ENCODE measurements around the gene DYNLL2. TPM values are rescaled to one million over a fixed set of nuclear protein-coding genes. Genes with fewer than 3 reads are reported as not detected.
A peak's percentile ranks its signal among the peaks of the same experiment; 100 is the strongest.
"Not testable (repeated sequence)": the region's sequence is repeated elsewhere in the genome, so short reads cannot be mapped to it uniquely, and the experiment has no call there.

DYNLL2 gene
- 20.1 TPM for polyA plus RNA-seq (2012; ENCODE audit: low read depth, missing spikeins)

DNA sequence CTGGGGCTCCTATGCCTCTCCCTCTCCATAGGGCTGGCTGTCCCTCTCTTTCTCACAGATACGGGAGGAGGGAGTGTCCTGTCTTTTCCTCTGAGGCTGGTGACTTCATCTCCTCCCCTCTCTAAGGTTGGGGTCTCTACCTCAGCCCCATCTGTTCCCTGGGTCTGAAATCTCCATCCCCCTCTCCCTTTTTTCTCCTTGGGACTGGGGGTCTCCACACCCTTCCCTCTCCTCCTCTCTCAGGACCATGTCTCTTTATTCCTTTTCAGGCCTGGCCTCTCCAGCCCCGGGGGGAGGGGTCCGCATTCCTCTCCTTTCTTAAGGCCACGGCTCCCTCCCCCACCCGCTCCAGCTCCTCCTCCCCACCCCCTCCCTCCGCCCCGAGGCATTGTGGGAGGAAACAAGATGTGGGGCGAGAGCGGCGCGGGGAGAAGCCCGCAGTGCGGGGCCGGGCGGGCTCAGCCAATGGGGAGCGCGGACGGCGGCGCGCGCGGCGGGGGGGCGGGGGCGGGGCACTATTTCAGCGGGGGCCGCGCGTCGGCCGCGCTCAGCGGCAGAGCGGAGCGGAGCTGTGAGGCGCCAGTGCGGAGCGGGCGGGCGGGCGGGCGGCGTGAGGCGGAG, at the start of gene DYNLL2:
TSS of gene DYNLL2 (plus strand) at position 550 of the 621 bp plus-strand sequence. CDS start 3,672 bp downstream, outside the sequence.
- DNase-seq (ENCODE audit: insufficient read length, low spot score): peak; percentile 90
- TF ChIP-seq POU2F2 (IDR thresholded peaks at IDR 0.05; ENCODE audit: low read depth, low read length): no peak
- TF ChIP-seq PAX5 (IDR thresholded peaks at IDR 0.05; ENCODE audit: insufficient read depth, low read length, severe bottlenecking): no peak
- TF ChIP-seq TAF1 (IDR thresholded peaks at IDR 0.05; ENCODE audit: low read depth, low read length): no peak
- no peak for TF ChIP-seq SPI1 (IDR thresholded peaks at IDR 0.05; ENCODE audit: low read depth, low read length)
- TF ChIP-seq POLR2AphosphoS5 (IDR thresholded peaks at IDR 0.05; ENCODE audit: low read depth, low read length): peak; percentile 29; the same call in 1 of the 2 replicates
- TF ChIP-seq POLR2A (IDR thresholded peaks at IDR 0.05; ENCODE audit: low read depth, low read length): no peak
- peak; percentile 82 for FAIRE-seq

DNA sequence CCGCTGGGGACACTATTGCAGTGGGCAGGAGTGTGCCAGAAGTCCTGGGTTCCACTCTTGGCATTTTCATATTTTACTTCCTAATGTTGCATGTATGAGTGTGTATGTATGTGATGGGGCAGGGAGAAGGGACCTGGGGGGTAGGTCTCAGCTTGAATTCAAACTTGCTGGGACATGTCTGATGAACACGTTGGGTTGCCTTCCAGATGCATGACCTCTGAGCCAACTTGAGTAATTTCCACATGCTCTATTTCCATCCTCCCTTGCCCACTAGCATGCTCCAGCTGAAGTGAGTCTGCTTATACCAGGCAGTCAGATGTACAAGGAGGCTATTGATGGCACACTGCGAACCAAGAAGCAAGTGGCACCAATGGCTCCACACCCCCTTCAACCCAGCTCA, 43.2 kb upstream of the DYNLL2 start:
- DNase-seq (ENCODE audit: insufficient read length, low spot score) (no peak), FAIRE-seq (no peak)
- TF ChIP-seq SPI1 (IDR thresholded peaks at IDR 0.05; ENCODE audit: low read depth, low read length) (no peak), POLR2AphosphoS5 (IDR thresholded peaks at IDR 0.05; ENCODE audit: low read depth, low read length) (no peak), PAX5 (IDR thresholded peaks at IDR 0.05; ENCODE audit: insufficient read depth, low read length, severe bottlenecking) (no peak), TAF1 (IDR thresholded peaks at IDR 0.05; ENCODE audit: low read depth, low read length) (no peak), POLR2A (IDR thresholded peaks at IDR 0.05; ENCODE audit: low read depth, low read length) (no peak), POU2F2 (IDR thresholded peaks at IDR 0.05; ENCODE audit: low read depth, low read length) (no peak)

DNA sequence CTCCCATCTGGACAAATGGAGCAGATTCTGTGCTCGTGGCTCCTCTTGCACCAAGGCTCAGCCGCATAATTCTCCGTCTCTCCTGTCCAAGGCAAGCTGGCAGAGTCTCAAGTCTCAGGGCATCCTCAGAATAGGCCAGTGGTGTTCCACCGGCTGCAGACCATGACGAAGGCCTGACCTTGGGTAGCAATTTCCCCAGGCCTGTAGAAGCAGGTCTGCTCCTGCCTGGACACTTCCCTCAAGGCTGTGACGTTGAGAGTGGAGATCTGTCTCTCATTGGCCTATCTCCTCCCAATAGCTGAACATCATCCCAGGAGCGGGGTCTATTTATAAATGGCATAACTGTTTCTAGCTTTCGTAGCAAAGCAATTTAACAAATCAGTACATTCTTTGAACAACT, 42.8 kb upstream of the DYNLL2 start:
- FAIRE-seq (no peak), DNase-seq (ENCODE audit: insufficient read length, low spot score) (no peak)
- TF ChIP-seq POU2F2 (IDR thresholded peaks at IDR 0.05; ENCODE audit: low read depth, low read length): no peak
- TF ChIP-seq PAX5 (IDR thresholded peaks at IDR 0.05; ENCODE audit: insufficient read depth, low read length, severe bottlenecking): no peak
- no peak for TF ChIP-seq POLR2AphosphoS5 (IDR thresholded peaks at IDR 0.05; ENCODE audit: low read depth, low read length)
- no peak for TF ChIP-seq TAF1 (IDR thresholded peaks at IDR 0.05; ENCODE audit: low read depth, low read length)
- no peak for TF ChIP-seq POLR2A (IDR thresholded peaks at IDR 0.05; ENCODE audit: low read depth, low read length)
- TF ChIP-seq SPI1 (IDR thresholded peaks at IDR 0.05; ENCODE audit: low read depth, low read length): no peak

DNA sequence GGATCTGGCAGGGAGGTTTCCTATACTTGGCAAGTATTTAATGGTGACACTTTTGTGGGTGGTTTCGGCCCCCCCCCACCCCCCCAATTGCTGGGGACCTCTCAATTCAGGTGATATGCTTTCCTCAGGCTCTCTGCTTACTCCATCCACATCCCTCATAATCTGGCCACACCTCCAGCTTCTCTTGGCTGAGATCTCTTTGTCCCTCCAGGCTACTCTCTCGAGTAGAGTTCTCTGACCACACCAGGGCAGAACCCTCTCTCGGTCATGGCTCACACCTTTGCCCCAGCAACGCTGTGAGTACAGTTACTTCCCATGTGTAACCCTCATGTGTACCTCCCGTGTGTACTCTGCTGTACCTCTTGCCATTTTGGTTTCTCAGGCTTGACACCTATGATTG, 42.1 kb upstream of the DYNLL2 start:
- TF ChIP-seq POLR2A (IDR thresholded peaks at IDR 0.05; ENCODE audit: low read depth, low read length) (no peak), POLR2AphosphoS5 (IDR thresholded peaks at IDR 0.05; ENCODE audit: low read depth, low read length) (no peak), SPI1 (IDR thresholded peaks at IDR 0.05; ENCODE audit: low read depth, low read length) (no peak), POU2F2 (IDR thresholded peaks at IDR 0.05; ENCODE audit: low read depth, low read length) (no peak), PAX5 (IDR thresholded peaks at IDR 0.05; ENCODE audit: insufficient read depth, low read length, severe bottlenecking) (no peak), TAF1 (IDR thresholded peaks at IDR 0.05; ENCODE audit: low read depth, low read length) (no peak)
- DNase-seq (ENCODE audit: insufficient read length, low spot score) (no peak), FAIRE-seq (no peak)

GRCh38 chr17:58043221-58044181, 39.7 kb upstream of the DYNLL2 start:
- DNase-seq (ENCODE audit: insufficient read length, low spot score): no peak
- FAIRE-seq: no peak

GRCh38 chr17:58044256-58044655, 39.0 kb upstream of the DYNLL2 start:
- not testable (repeated sequence) for FAIRE-seq; DNase-seq (ENCODE audit: insufficient read length, low spot score)

More at GRCh38 chr17:58043221-58044181, 39.7 kb upstream of the DYNLL2 start:
- TF ChIP-seq TAF1 (IDR thresholded peaks at IDR 0.05; ENCODE audit: low read depth, low read length) (no peak), PAX5 (IDR thresholded peaks at IDR 0.05; ENCODE audit: insufficient read depth, low read length, severe bottlenecking) (no peak), POLR2A (IDR thresholded peaks at IDR 0.05; ENCODE audit: low read depth, low read length) (no peak), POLR2AphosphoS5 (IDR thresholded peaks at IDR 0.05; ENCODE audit: low read depth, low read length) (no peak), POU2F2 (IDR thresholded peaks at IDR 0.05; ENCODE audit: low read depth, low read length) (no peak), SPI1 (IDR thresholded peaks at IDR 0.05; ENCODE audit: low read depth, low read length) (no peak)

DNA sequence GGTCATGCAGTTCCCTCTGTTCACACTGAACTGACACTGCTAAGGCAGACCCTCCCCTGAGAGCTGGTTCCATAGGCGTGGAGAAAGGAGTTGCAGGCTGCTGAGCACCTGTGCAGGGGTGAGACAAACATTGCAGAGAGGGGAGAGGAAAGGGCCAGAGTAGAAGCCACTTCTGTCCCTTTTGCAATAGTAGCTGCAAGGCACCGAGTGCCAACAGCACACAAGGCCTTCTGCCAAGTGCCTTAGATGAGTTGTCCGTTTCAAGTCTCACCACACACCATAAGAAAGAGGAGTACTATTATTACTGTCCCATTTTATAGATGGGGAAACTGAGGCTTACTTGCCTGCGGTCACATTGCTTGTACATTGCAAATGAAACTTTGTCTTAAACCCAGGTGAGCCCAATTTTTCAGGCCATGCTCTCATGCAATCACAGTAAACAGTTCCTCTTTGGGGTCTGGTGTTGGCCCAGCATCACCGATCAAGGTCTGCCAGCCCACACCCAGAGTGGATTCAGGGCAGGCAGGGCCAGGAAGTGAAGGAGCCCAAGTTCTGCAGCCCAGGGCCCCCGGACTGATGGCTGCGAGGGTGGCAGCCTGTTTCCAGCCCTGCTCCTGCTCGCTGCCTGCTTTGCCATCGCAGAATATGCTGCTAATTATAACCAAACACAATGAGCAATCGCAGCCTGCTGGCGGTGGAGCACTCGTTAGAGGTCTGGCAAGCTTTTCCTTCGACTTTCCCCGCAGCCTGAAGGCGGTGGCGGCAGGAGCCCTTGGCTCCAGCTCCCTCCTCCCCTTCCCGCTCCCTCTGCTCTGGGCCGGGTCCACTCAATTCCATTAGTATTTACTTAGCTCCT, 36.8 kb upstream of the DYNLL2 start:
- DNase-seq (ENCODE audit: insufficient read length, low spot score) (no peak), FAIRE-seq (no peak)
- TF ChIP-seq POLR2AphosphoS5 (IDR thresholded peaks at IDR 0.05; ENCODE audit: low read depth, low read length): no peak
- TF ChIP-seq POU2F2 (IDR thresholded peaks at IDR 0.05; ENCODE audit: low read depth, low read length): no peak
- TF ChIP-seq POLR2A (IDR thresholded peaks at IDR 0.05; ENCODE audit: low read depth, low read length): no peak
- no peak for TF ChIP-seq TAF1 (IDR thresholded peaks at IDR 0.05; ENCODE audit: low read depth, low read length)
- TF ChIP-seq PAX5 (IDR thresholded peaks at IDR 0.05; ENCODE audit: insufficient read depth, low read length, severe bottlenecking): no peak
- no peak for TF ChIP-seq SPI1 (IDR thresholded peaks at IDR 0.05; ENCODE audit: low read depth, low read length)

DNA sequence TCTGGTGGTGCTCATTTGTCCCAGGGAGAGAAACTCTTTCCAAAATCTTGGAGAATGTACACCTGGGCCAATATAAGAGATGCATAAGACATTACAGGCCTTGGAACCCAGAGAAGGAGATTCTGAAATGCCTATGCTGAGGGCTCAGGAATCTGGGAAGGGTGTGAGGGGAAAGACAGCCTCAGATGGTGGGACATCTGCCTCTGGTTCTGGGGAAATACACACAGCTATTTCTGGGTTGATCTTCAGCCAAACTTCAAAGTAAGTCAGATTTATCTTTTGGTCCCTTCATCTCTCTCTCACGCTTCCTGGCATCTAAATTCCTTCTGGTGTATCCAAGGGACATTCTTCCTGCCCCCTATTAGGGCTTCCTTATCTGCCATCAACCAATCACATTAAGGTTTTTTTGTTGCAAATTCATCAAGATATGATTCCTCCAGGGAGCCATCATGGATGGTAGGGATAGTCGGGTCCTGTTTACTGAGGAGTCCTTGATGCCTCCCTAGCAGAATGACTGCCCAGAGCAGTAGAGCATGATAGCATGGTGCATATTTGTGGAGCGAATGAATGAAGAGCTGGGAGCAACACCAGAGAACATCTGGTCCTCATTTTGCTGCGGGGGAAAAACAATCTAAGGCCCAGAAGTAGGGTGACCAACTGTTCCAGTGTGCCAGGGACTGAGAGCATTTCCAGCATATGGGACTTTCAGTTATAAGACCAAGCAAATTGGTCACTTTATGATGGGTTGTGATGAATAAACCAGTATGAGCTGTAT, 35.7 kb upstream of the DYNLL2 start:
- FAIRE-seq (no peak), DNase-seq (ENCODE audit: insufficient read length, low spot score) (no peak)
- TF ChIP-seq POLR2AphosphoS5 (IDR thresholded peaks at IDR 0.05; ENCODE audit: low read depth, low read length) (no peak), SPI1 (IDR thresholded peaks at IDR 0.05; ENCODE audit: low read depth, low read length) (no peak), TAF1 (IDR thresholded peaks at IDR 0.05; ENCODE audit: low read depth, low read length) (no peak), PAX5 (IDR thresholded peaks at IDR 0.05; ENCODE audit: insufficient read depth, low read length, severe bottlenecking) (no peak), POU2F2 (IDR thresholded peaks at IDR 0.05; ENCODE audit: low read depth, low read length) (no peak), POLR2A (IDR thresholded peaks at IDR 0.05; ENCODE audit: low read depth, low read length) (no peak)

All from GM12891 (cell line).